ENCODE results near the gene COL28A1. TPM values are rescaled to one million over a fixed set of nuclear protein-coding genes. Genes with fewer than 3 reads are reported as not detected.
"Not testable (repeated sequence)": the region's sequence is repeated elsewhere in the genome, so short reads cannot be mapped to it uniquely, and the experiment has no call there.

COL28A1 gene
- total RNA-seq, 1 donor = under 0.01 TPM

- H3K4me3 ChIP-seq (ENCODE audit: low read depth, low read length) = no peak overlapping the region
- DNase-seq (ENCODE audit: low read depth) = peak; percentile 92
- TF ChIP-seq, protein P1, sequence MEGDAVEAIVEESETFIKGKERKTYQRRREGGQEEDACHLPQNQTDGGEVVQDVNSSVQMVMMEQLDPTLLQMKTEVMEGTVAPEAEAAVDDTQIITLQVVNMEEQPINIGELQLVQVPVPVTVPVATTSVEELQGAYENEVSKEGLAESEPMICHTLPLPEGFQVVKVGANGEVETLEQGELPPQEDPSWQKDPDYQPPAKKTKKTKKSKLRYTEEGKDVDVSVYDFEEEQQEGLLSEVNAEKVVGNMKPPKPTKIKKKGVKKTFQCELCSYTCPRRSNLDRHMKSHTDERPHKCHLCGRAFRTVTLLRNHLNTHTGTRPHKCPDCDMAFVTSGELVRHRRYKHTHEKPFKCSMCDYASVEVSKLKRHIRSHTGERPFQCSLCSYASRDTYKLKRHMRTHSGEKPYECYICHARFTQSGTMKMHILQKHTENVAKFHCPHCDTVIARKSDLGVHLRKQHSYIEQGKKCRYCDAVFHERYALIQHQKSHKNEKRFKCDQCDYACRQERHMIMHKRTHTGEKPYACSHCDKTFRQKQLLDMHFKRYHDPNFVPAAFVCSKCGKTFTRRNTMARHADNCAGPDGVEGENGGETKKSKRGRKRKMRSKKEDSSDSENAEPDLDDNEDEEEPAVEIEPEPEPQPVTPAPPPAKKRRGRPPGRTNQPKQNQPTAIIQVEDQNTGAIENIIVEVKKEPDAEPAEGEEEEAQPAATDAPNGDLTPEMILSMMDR (IDR thresholded peaks at IDR 0.05; ENCODE audit: insufficient read depth, low read depth, low read length) = no peak
Measured at GRCh38 chr7:7416031-7416858, 119.4 kb downstream of the COL28A1 start.

DNA sequence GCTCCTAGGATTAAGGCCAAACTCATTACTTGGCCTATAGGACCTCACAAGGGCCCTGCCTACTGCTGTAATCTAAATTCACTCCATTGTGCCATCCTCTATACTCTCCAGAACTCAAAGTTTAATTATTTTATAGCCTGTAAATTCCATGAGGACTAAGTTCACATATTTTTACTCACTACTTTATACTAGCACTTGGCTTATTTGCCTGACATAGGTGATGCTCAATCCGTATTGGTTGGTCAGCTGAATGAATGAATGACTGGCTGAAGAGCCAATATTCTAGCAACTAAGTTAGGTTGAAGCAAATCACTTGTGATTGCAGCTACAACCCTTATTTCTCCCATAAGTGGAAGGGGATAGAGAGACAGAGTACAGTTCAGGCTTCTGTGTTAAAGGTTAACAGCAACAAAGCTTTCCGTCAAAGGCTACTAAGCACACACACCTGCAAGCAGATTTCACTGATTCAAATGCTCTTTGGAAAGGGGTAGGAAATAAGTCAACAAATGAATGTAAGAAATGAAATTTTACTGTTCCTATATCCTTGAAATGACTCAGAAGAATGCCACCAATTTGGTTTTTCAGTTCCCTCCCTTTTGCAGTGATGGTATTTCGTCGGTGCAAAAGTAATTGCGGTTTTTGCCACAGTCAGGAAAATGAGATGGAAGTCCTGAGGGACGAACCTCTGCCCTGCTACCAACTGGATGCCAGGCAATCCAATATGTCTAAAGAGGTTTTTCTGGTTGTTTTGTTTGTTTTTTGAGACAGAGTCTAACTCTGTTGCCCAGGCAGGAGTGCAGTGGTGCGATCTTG lies 120.7 kb downstream of the COL28A1 start:
- DNase-seq (ENCODE audit: low read depth) = no peak
- TF ChIP-seq, protein P1 (IDR thresholded peaks at IDR 0.05; ENCODE audit: insufficient read depth, low read depth, low read length) = no peak

GRCh38 chr7:7408001-7408770 lies 127.5 kb downstream of the COL28A1 start:
- no peak for DNase-seq (ENCODE audit: low read depth)
- no peak overlapping the region for H3K4me3 ChIP-seq (ENCODE audit: low read depth, low read length)
- TF ChIP-seq, protein P1 (IDR thresholded peaks at IDR 0.05; ENCODE audit: insufficient read depth, low read depth, low read length) = no peak

More for the DNA sequence above, 120.7 kb downstream of the COL28A1 start:
- H3K4me3 ChIP-seq (ENCODE audit: low read depth, low read length) = no peak overlapping the region

- H3K4me3 ChIP-seq (ENCODE audit: low read depth, low read length) = no peak overlapping the region
- no peak for DNase-seq (ENCODE audit: low read depth)
- TF ChIP-seq, protein P1 (IDR thresholded peaks at IDR 0.05; ENCODE audit: insufficient read depth, low read depth, low read length) = no peak
Measured at GRCh38 chr7:7405461-7405860, 130.2 kb downstream of the COL28A1 start.

GRCh38 chr7:7399707-7400106 lies 136.0 kb downstream of the COL28A1 start:
- H3K4me3 ChIP-seq (ENCODE audit: low read depth, low read length) = no peak overlapping the region
- TF ChIP-seq, protein P1 (IDR thresholded peaks at IDR 0.05; ENCODE audit: insufficient read depth, low read depth, low read length) = no peak
- no peak for DNase-seq (ENCODE audit: low read depth)

GRCh38 chr7:7395785-7396184 lies 139.9 kb downstream of the COL28A1 start:
- TF ChIP-seq, protein P1 (IDR thresholded peaks at IDR 0.05; ENCODE audit: insufficient read depth, low read depth, low read length) = no peak
- DNase-seq (ENCODE audit: low read depth) = no peak
- no peak overlapping the region for H3K4me3 ChIP-seq (ENCODE audit: low read depth, low read length)

DNA sequence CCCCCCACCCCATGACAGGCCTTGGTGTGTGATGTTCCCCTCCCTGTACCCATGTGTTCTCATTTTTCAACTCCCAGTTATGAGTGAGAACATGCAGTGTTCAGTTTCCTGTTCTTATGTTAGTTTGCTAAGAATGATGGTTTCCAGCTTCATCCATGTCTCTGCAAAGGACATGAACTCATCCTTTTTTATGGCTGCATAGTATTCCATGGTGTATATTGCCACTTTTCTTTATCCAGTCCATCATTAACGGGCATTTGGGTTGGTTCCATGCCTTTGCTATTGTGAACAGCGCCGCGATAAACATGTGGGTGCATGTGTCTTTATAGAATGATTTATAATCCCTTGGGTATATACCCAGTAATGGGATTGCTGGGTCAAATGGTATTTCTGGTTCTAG lies 147.5 kb downstream of the COL28A1 start:
- H3K4me3 ChIP-seq (ENCODE audit: low read depth, low read length); DNase-seq (ENCODE audit: low read depth): not testable (repeated sequence)

All from fibroblast of villous mesenchyme (primary cell).